Upper lobe of left lung (tissue), 4 donors: ENCODE data around the gene TMEM203.

Experiments
- POLR2A ChIP-seq, 4 donors: fragments of 450-650 bp; IDR thresholded peaks; one replicate each; pipeline ENCODE4 v1.5.1; 2016 to 2017; ENCODE audit warnings: antibody characterized with exemption in 4 of 4, mild to moderate bottlenecking in 2 of 4
- POLR2AphosphoS5 ChIP-seq, 2 donors: sonication (generic); formaldehyde crosslinking; IDR thresholded peaks; one replicate each; pipeline ENCODE4 v1.5.1; 2017; ENCODE audit warnings: antibody characterized with exemption in 2 of 2
- TF ChIP-seq, protein P1 (sequence below), 6 experiments: fragments of 450-650 bp in 4 of 6; fragments of 200-600 bp in 2 of 6; sonication (generic) in 2 of 6; IDR thresholded peaks; one replicate each; pipeline ENCODE4 v1.5.1; 2016 to 2019; ENCODE audit warnings: antibody characterized with exemption in 6 of 6

DNA sequence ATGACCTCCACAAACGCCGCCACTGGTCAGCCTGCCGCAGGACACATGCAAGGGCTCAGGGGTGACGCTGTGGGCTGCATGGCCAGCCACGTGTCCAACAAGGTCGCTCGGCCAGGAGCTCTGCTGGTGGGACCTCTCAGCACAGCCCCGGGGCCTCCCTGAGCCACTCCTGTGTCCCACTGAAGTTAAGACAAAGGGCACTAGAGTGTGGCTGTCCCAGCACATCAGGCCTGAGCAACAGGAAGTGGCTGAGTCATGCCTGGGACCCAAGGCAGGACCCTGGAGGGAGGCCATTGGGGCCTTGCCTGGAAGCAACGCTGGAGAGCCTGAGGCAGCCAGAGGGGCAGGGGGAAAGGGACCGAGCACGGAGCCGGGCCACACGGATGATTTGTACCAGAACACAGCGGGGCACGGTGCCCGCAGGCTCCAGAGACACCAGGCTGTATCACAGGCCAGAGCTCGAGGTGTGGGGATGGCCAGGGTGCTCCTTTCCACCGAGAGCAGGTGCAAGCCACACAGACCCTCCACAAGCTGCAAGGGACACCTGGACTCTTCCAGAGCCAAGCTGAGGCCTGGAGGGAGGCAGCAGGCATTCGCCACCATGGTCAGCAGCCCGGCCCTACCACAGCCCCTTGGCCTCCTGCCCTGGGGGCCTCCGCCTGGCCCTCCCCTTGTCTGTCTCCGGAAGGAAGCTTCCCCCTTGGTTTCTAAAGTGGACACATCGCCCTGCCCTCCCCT, 27.1 kb downstream of the TMEM203 start:
- TF ChIP-seq POLR2AphosphoS5 (IDR thresholded peaks at IDR 0.05) (no peak), POLR2A (IDR thresholded peaks at IDR 0.05) (no peak)
- TF ChIP-seq, protein P1, sequence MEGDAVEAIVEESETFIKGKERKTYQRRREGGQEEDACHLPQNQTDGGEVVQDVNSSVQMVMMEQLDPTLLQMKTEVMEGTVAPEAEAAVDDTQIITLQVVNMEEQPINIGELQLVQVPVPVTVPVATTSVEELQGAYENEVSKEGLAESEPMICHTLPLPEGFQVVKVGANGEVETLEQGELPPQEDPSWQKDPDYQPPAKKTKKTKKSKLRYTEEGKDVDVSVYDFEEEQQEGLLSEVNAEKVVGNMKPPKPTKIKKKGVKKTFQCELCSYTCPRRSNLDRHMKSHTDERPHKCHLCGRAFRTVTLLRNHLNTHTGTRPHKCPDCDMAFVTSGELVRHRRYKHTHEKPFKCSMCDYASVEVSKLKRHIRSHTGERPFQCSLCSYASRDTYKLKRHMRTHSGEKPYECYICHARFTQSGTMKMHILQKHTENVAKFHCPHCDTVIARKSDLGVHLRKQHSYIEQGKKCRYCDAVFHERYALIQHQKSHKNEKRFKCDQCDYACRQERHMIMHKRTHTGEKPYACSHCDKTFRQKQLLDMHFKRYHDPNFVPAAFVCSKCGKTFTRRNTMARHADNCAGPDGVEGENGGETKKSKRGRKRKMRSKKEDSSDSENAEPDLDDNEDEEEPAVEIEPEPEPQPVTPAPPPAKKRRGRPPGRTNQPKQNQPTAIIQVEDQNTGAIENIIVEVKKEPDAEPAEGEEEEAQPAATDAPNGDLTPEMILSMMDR (IDR thresholded peaks at IDR 0.05), result no peak
